HG02885 (cell line): Measurements from ENCODE around the gene AKNA.

Source experiments
- ATAC-seq: cut with Tn5 transposase; IDR thresholded peaks from one replicate; pipeline ENCODE4 v1.9.1; 2021; ENCODE audit warnings: mild to moderate bottlenecking; ENCODE audit not compliant: unreplicated experiment, poor library complexity

Gene AKNA

DNA sequence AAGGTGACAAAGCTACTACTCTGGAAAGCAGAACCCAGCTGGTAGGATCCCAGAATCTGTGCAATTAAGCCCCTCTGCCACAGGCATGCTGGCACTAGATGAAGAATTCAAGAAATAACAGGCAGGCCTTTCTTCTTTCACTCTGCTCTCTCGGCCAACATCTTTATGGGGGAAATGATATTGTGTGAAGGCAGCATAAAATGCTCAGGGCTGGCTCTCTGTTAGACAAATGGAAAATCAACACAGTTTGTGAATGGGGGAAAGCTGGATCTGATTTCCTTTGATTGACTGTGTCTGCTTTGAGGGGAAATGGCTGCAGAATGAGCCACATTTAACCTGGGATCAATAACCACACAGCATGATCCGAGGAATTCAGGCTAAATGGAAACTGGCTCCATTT is 29.1 kb upstream of the AKNA start:
- no peak for ATAC-seq

DNA sequence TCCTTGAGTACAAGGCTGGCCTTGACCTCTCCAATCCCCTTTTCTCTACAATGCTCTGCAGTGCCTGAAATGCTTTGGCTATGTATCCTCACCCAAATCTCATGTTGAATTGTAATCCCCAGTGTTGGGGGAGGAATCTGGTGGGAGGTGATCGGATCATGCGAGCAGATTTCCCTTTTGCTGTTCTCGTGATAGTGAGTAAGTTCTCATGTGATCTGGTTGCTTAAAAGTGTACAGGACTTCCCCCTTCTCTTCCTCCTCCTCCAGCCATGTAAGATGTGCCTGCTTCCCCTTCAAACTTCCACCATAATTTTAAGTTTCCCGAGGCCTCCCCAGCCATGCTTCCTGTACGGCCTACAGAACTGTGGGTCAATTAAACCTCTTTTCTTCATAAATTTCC is 28.5 kb upstream of the AKNA start:
- ATAC-seq: no peak

DNA sequence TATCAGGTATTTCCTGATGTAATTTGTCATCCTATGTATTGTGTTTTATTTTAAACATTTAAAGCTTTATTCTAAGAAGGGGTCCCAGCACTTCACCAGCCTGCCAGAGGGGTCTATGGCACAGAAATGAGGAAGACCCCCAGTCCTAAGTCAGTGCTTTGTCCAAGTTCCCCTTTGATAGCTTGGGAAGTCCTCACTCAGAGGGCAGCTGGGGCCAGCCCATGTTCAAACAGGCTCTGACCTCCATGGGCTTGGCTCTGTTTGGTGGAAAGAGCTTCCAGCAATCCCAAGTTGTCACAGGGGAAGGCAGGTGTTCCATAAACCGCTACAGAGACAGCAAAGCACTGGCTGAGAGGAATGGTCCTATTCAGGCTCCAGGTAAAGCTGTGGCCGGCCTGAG is 26.6 kb upstream of the AKNA start:
- no peak for ATAC-seq

DNA sequence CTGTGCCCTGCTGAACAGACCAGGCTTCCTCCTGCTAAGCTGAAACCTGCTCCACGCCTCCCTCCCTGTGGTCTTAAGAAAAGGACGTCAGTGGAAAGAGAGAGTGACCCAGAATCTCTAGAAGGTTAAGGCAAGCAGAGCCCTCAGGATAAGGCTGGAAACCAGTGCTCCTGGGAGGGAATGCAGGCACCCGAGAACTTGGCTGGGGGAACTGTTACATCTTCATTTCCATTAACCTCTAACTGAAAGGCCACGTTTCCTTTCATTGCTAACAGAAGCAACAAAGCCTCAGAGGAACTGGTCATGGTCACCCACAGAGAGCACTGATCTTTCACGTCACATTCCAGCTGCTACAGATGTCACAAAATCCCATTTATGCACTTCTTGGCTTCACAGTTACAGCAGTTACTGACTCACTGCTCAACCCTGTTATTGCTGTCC is 26.1 kb upstream of the AKNA start:
- ATAC-seq: no peak

DNA sequence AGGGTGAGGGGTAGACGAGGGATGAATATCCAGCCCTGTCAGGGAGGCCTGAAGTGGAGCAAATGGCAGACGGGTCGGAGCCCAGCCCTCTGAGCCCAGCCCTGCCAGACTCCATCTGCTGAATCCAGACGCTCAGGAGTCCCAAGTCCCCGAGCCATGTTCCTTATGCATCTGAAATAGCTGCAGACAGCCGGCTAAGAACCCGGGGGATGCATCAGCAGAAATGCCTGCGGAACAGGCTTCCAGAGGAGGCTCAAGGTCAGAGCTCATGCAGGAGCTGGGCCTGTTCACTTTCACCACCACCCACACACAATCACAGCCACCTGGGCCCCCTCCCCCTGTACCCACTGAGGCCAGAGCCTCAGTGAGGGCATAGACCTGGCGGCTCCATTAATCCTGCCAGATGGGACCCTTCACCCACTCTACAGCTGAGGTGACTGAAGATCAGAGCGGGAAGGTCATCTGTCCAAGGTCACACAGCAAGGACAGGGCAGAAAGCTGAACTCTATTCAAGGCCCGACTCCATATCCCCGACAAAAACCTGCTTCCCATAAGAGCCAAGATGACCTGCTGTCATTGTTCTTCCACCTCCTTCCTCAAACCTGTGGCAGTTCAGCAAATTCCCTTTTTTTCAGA is 24.4 kb upstream of the AKNA start:
- ATAC-seq: no peak

DNA sequence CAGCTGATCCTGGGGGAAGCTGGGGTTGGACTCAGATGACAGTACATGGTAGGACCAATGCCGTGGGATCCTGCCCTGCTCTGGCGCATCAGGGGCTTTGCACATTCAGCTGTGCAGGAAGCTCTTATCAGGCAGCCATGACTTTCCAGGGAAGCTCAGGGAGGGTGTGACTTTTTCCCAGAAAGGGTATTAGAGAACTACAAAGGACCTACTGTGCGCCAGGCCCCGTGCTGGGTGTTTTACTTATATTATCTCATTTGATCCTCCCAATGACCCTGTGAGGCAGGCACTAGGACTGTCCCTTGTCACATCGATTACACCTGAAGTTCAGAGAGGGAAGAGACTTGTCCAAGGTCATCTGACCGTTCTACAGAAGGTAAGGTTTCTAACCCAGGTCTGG is 23.7 kb upstream of the AKNA start:
- no peak for ATAC-seq

DNA sequence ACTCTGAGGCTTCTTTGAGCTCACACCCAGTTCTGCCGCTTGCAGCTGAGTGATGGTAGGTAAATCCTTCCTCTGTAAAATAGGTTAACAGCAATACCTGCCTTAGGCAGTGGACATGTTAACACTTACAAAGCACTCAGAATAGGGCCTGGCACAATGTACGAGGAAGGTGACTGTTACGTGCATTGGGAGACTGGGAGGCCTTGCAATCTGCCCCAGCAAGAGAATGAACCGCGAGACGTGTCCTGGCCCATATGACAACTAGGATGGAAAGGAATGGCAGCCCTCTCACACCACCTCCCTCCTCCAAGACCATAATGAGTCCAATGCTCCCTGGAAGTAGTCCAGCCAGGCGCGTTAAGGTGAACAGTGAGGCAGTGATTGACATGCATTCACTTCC is 23.1 kb upstream of the AKNA start:
- no peak for ATAC-seq

DNA sequence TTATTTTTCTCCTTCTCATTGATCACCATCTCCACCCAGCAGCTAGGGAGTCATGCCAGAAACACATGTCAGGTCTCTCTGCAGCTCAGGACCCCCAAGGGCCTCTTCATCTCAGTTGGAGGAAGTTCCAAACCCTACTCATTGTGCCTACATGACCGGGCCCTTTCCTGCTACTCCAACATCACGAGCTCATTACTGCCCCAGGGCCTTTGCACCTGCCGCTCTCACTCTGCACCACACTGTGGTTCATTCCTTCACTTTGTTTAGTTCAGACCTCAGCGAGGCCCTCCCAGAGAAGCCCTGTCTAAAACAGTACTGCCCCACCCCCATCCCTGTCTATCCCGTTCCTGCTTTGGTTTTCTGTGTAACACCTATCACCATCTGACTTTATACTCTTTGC is 22.1 kb upstream of the AKNA start:
- ATAC-seq: no peak

DNA sequence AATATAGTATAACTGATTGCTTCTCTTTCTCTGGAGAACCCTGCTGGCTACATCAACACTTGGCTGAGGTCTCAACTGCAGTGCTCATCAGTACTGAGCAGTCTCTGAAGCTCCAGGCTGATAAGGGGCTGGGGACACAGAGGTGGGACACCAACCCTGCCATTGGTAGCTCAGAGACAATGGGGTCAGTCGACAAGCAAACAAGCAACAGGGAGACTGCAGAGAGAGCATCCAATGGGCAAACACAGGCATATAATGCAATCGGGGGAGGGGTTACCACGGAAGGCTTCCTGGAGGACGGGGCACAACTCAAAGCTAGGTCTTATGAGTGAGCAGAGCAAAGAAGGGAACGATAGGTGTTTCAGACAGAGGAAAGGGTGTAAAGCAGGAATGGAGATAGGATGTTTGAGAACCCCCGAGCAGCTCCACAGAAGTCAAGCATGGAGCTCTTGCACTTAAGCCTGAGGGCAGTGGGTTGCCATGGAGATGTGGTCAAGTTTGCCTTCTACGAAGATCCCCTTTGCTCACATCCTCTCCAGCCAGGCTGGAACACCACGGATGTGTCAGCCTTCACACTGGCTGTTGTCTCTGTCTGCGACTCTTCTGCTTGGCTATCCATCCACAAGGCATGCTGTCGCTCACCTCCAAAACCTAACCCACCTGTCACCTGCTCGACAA is 21.5 kb upstream of the AKNA start:
- ATAC-seq: no peak

DNA sequence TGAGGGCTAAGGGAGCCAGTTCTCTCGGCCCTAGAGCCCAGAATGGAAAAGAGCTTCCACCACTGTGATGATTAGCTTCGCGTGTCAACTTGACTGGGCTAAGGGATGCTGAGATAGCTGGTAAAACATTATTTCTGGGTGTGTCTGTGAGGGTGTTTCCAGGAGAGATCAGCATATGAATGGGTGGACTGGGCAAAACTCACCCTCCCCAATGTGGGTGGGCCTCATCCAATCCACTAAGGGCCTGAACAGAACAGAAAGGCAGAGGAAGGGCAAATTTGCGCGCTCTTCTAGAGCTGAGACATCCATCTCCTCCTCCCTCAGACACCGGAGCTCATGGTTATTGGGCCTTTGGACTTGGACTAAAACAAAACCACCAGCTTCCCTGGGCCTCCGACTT is 20.9 kb upstream of the AKNA start:
- no peak for ATAC-seq

DNA sequence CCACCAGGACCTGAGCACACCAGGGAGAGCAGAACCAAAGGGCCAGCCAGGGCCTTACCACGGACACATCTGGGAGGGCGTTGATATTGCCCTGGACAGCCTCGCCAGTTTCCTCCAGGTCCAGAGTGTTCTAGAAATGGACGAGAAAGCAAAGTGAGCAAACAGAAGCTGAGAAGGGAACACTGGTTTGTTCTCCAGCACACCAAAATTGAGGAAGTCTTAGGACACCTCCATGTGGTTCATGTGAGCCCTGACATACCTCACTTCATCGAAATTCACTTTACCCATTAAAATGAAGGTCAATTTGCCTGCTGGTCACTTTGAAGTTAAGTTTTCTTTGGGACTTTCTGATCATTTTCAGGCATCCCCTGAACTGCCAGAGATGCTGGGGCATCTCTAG is 20.1 kb upstream of the AKNA start:
- no peak for ATAC-seq

DNA sequence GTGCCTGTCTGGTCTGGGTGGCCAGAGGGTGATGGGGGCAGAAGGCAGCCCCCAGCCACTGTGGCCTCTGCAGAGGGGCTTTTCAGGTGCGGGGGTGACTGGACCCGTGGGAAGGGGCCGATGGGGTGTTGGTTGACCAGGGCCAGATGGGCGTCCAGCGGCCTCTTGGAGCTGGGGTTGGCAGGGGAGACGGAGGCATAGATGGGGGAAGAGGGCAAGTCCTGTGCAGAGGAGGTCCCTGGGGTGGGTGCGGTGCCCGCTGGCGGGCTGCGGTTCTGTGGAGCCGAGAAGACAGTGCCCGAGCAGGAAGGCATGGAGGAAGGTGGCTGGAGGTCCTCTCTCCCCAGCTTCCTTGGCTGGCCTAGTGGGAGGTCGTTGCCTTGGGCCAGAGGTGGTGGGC is 18.7 kb upstream of the AKNA start:
- ATAC-seq: no peak

DNA sequence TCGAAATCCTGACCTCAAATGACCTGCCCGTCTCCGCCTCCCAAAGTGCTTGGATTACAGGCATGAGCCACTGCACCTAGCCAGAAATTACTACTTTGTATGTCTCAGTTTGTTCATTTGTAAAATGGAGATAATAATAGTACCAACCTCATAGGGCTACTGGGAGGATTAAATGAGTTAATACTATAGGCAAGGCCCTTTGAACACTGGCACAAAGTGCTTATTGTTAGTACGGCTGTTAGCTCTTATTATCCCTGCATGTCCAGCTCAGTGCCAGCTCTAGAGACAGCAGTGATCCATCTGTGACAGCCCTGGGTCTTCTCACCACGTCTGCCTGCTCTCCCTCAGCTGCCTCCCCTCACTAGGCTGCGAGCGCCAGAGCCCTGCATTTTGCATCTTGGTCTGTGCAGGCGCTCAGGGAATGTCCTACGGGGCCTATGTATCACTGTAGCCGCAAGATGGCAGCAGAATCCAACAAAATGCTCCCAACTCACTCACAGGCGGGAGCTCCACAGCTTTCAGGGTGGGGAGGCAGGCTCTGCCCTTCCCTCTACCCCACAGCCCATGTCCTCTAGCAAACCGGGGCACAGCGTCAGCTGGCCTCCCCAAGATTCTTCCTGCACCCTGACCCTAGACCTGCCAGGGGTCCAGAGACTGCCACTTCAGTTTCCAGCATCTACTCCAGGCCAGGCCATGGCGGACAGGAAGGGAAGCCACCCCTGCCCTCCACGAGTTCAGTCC is 17.7 kb upstream of the AKNA start:
- ATAC-seq: peak; percentile 92

DNA sequence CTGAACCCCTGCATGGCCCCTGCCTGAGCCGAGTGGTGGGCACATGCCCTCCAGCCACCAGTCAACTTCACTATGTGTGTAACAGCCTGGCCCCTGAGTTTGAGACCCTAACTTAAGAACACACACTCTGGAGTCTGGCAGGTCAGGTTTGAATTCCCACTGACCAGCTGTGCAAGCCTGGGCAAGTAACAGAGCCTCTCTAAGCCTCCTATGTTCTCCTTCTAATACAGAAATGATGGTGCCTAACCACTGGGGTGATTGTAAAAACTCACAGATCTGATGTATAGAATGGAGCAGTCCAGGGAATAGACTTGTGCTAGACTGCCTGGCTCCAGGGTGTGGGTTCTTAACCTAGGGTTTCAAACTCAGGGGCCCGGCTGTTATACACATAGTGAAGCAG is 16.7 kb upstream of the AKNA start:
- ATAC-seq: no peak

DNA sequence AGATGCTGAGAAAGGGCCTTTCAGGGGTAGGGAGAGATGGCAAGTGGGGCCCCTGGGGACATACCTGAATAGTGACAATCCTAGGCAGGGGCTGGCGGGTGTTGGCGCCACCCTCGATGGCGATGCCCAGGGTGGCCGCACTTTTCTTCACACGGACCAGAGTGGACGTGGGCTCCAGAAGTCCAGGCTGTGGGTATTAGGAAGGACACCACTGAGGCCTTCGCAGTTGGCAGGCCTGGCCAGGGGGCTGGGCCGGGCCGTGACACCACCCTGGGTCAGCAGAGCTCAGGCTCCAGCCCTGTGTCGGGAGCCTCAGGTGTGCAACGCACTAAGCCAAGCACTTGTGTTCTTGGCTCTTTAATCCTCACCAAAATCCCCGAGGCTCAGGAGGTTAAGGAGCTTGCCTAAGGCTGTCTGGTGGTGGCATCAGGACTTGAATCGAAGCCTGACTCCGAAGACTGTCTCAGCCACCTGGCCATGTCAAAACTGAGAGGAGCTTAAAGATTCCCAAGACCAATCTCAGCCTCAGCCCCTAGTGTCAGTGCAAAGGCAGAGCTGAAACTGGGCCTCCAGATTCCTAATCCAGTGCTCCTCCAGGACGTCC is 15.5 kb upstream of the AKNA start:
- no peak for ATAC-seq

DNA sequence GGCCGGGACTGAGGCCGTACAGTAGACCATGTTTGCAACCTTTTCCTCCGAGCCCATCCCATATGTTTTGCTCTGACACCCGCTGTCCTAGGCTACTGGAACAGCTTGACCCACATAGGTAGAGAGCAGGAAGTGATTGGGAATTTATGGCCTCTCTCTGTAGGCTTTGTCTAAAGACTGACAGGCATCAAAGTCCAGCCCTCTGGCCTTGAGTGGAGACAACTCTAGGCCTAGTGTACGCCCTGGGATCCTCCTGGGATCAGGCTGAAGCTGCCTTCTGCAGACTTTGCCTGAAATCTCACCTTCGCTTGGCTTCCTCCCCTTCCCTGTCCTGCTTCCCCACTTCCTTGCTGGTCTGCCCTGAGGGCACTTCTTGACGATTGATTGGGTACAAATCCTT is 13.6 kb upstream of the AKNA start:
- no peak for ATAC-seq

DNA sequence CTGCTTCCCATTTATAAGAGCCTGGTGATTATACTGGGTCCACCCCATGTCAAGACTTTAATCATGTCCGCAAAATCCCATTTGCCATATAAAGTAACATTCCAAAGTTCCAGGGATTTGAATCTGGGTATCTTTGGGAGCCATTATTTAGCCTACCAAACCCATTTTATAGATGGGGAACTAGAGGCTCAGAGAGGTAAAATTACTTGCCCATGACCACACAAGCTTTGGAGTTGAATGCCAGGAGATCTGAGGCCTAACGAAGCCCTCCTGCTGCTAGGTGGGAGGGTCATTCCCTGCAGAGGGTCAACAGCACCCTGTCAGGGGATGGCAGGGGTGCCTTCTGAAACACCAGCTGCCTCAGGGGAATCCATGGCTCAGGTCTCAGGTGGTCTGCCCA is 13.0 kb upstream of the AKNA start:
- ATAC-seq: no peak

DNA sequence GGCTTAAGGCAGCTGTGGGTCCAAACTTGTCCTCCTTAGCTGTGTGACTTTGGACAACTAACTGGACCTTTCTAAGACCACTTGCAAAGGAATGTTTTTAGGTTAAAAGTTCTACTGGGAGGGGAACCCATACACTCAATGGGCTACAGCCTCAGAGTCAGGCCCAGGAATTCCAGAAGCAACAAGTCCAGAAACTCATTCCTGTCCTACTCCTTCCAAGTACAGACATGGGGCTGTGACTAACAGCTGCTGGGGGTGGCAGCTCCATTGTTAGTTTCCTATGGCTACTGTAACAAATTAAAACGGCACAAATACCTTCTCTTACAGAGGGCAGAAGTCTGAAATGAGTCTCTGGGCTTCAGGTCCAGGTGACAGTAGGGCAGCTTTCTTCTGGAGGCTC is 12.4 kb upstream of the AKNA start:
- ATAC-seq: no peak

DNA sequence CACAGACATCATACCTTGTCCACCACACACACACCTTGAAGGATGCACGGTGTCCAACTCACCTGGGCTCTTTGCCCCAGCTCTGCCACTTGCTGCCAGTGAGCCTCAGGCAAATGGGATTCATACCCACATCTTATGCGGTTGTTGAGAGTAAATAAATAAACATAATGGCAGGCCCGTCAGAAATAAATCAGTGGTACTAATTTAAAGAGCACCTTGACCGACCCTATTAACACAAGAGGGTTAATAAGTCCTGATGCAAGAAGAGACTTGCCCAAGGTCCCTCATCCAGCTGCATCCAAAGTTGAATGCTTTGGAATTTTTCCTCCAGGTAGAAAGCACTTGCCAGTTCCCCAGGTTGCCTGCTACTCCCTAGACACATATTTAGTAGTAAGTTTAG is 11.6 kb upstream of the AKNA start:
- ATAC-seq: no peak

DNA sequence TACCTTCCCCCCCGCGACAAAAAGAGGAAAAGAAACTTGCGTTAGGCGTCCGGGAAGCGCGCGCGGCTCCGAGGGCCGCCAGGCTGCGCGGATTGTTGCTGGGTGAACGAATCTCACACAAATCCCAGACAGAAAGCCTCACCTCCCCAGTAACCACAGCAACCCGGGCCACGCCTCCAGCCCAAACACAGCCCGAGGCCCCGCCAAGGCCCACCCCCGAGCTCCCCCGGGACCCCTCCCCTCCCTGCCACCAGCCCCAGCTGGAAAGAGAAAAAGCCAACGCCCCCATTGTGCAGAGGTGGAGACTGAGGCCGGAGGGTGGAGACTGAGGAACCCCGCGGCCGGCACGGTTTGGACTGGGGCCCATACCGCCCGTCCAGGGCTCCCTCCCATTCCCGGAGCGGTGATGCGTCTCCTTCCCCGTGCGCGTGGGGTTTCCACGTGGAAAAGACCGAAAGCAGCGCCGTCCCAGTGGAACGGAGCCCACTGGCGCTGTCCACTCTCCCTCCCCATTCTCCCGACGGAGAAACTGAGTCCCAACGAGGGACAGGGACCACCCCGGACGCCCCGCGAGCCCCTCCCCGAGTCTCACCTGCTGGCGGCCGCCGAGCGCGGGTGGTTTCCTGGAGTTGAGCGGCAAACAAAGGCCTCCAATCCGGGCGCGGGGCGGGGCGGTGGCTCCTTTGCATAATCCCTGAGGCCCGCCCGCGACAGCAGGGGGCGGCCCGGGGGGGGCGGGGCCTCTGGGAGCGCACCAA is 10.2 kb upstream of the AKNA start:
- peak; percentile 81 for ATAC-seq
